Testis (tissue), 3 donors: ENCODE measurements around the gene ASB8. TPM values are rescaled to one million over a fixed set of nuclear protein-coding genes. Genes with fewer than 3 reads are reported as not detected.
A peak's percentile ranks its signal among the peaks of the same experiment; 100 is the strongest.
"Not testable (repeated sequence)": the region's sequence is repeated elsewhere in the genome, so short reads cannot be mapped to it uniquely, and the experiment has no call there.

Experiments
- DNase-seq: peaks from one replicate; pipeline ENCODE4 v3.0.0-alpha.2; 2019
- H3K27ac ChIP-seq, 2 donors: fragments of 200-600 bp; sonication (generic); one replicate each; pipeline ENCODE4 v1.5.1; 2019
- H3K27me3 ChIP-seq: fragments of 200-600 bp; sonication (generic); one replicate; pipeline ENCODE4 v1.5.1; 2019
- H3K36me3 ChIP-seq: fragments of 200-600 bp; sonication (generic); one replicate; pipeline ENCODE4 v1.5.1; 2017; ENCODE audit warnings: low read depth; ENCODE audit errors: missing control alignments
- H3K4me1 ChIP-seq: fragments of 200-600 bp; sonication (generic); one replicate; pipeline ENCODE4 v1.5.1; 2019
- H3K4me3 ChIP-seq, 2 donors: fragments of 200-600 bp; sonication (generic); one replicate each; pipeline ENCODE4 v1.5.1; 2017 to 2019
- H3K9me3 ChIP-seq: fragments of 200-600 bp; sonication (generic); one replicate; pipeline ENCODE4 v1.5.1; 2017
- CTCF ChIP-seq, 3 experiments: fragments of 450-650 bp in 2 of 3; fragments of 200-600 bp in 1 of 3; sonication (generic) in 1 of 3; IDR thresholded peaks; one replicate each; pipeline ENCODE4 v1.5.1; 2016 to 2019; ENCODE audit warnings: antibody characterized with exemption in 3 of 3, mild to moderate bottlenecking in 2 of 3, moderate library complexity in 1 of 3
- POLR2A ChIP-seq: fragments of 450-650 bp; IDR thresholded peaks from one replicate; pipeline ENCODE4 v1.6.1; 2017; ENCODE audit warnings: antibody characterized with exemption, mild to moderate bottlenecking, moderate library complexity
- WGBS, 2 donors: methylation state at CpG; one replicate each; pipeline ENCODE4 v1.1.5; 2018; 5-methylcytosine and 5-hydroxymethylcytosine counted together
- intact Hi-C: fragments of 100-400 bp; cut with DNase I; formaldehyde crosslinking; loops from one replicate; pipeline ENCODE4 v1.15.1; 2023; ENCODE audit warnings: low total_unique reads
- polyA plus RNA-seq: library from polyadenylated mRNA; stranded (reverse); fragments of 350-450 nt; fragmentation: Illumina TruSeq; extraction: RNeasy Lipid Tissue Mini Kit (QIAGEN cat#74804); gene quantifications from one replicate; pipeline ENCODE4 v1.2.3, GENCODE V29; 2014; ENCODE audit warnings: low read depth, low replicate concordance; ENCODE audit not compliant: insufficient read depth
- total RNA-seq, 2 donors: library from RNA; depleted of rRNA; stranded (reverse); fragments of >200 nt; gene quantifications; one replicate each; pipeline ENCODE4 v1.2.3, GENCODE V29; 2016

The ASB8 gene
- total and polyA plus RNA-seq, 3 donors from 2014 or later = 34.7 to 55.4 (median 46.8) TPM

GRCh38 chr12:48160807-48161206 is 3.5 kb upstream of the ASB8 start:
- no peaks in the 10 kb centered on the region for H3K9me3 ChIP-seq
- H3K27ac ChIP-seq = no peak overlapping the region
- peak; percentile 42 for DNase-seq
- no peaks in the 10 kb centered on the region for H3K27me3 ChIP-seq
- H3K4me3 ChIP-seq = no peak overlapping the region
- peaks cover 9% of the 10 kb centered on the region for H3K4me1 ChIP-seq
- WGBS, 2 donors = 84 to 88% methylated on average over 2 of the region's 2 CpGs
- intact Hi-C loops = no loop called here
- no peaks in the 10 kb centered on the region for H3K36me3 ChIP-seq
- no peak for TF ChIP-seq CTCF (IDR thresholded peaks at IDR 0.05)
- no peak for TF ChIP-seq POLR2A

- 88% methylated on average over 5 of the region's 5 CpGs for WGBS, 2 donors
- Histone ChIP-seq H3K36me3 (no peaks in the 10 kb centered on the region), H3K9me3 (no peaks in the 10 kb centered on the region), H3K4me3 (no peak overlapping the region), H3K27ac (no peak overlapping the region), H3K27me3 (no peaks in the 10 kb centered on the region), H3K4me1 (peaks cover 10% of the 10 kb centered on the region)
- no peak for TF ChIP-seq CTCF (IDR thresholded peaks at IDR 0.05)
- TF ChIP-seq POLR2A = no peak
- no peak for DNase-seq
- intact Hi-C loops = no loop called here
These were observed 2.7 kb upstream of the ASB8 start for GRCh38 chr12:48160046-48160445.

GRCh38 chr12:48157889-48158370 is 615 bp upstream of the ASB8 start:
- TF ChIP-seq POLR2A = no peak
- no peak for TF ChIP-seq CTCF (IDR thresholded peaks at IDR 0.05)
- peak overlapping the region; percentile 85 to 86 for H3K4me3 ChIP-seq
- 49 to 63% methylated on average over 3 of the region's 3 CpGs for WGBS, 2 donors
- H3K27me3 ChIP-seq = no peaks in the 10 kb centered on the region
- H3K27ac ChIP-seq = peak overlapping the region; percentile 70 to 87
- no peaks in the 10 kb centered on the region for H3K9me3 ChIP-seq
- H3K4me1 ChIP-seq = peaks cover 10% of the 10 kb centered on the region
- no peaks in the 10 kb centered on the region for H3K36me3 ChIP-seq
- DNase-seq = no peak
- intact Hi-C loops = no loop called here

- intact Hi-C loops = no loop called here
- TF ChIP-seq POLR2A (no peak), CTCF (IDR thresholded peaks at IDR 0.05) (no peak)
- Histone ChIP-seq H3K27me3 (no peaks in the 10 kb centered on the region), H3K4me3 (peak overlapping the region; percentile 85 to 86), H3K36me3 (no peaks in the 10 kb centered on the region), H3K27ac (peak overlapping the region; percentile 70 to 87), H3K4me1 (peaks cover 16% of the 10 kb centered on the region), H3K9me3 (no peaks in the 10 kb centered on the region)
- WGBS, 2 donors = 13 to 16% methylated on average over 8 of the region's 8 CpGs
- DNase-seq = no peak
These were observed 680 bp downstream of the ASB8 start for GRCh38 chr12:48156652-48157017.

GRCh38 chr12:48155786-48156185 is 1.5 kb downstream of the ASB8 start:
- H3K9me3 ChIP-seq, intact Hi-C loops, H3K27me3 ChIP-seq, DNase-seq, H3K36me3 ChIP-seq, H3K4me3 ChIP-seq, H3K27ac ChIP-seq: not testable (repeated sequence)
- WGBS, 2 donors = 90 to 95% methylated on average over 5 of the region's 5 CpGs
- peaks cover 19% of the 10 kb centered on the region for H3K4me1 ChIP-seq
